Panc1 (cell line): ENCODE data around the gene CUX1.

Experiments
- REST ChIP-seq, 2 experiments: IDR thresholded peaks; 2 replicates each; pipeline ENCODE4 v1.6.1; 2011 to 2012; ENCODE audit warnings: low read depth in 2 of 2, control low read depth in 1 of 2, low read length in 1 of 2, mild to moderate bottlenecking in 1 of 2, moderate library complexity in 1 of 2; ENCODE audit not compliant: insufficient read depth in 1 of 2
- TCF7L2 ChIP-seq: IDR thresholded peaks from 2 replicates; pipeline ENCODE4 v1.6.1; 2011; ENCODE audit warnings: mild to moderate bottlenecking, low read depth, low read length, inconsistent platforms
- TF ChIP-seq, protein P1 (sequence below): fragments of 450-650 bp; IDR thresholded peaks from 2 replicates; pipeline ENCODE4 v1.5.1; 2017; ENCODE audit warnings: mild to moderate bottlenecking

- TF ChIP-seq, protein P1, sequence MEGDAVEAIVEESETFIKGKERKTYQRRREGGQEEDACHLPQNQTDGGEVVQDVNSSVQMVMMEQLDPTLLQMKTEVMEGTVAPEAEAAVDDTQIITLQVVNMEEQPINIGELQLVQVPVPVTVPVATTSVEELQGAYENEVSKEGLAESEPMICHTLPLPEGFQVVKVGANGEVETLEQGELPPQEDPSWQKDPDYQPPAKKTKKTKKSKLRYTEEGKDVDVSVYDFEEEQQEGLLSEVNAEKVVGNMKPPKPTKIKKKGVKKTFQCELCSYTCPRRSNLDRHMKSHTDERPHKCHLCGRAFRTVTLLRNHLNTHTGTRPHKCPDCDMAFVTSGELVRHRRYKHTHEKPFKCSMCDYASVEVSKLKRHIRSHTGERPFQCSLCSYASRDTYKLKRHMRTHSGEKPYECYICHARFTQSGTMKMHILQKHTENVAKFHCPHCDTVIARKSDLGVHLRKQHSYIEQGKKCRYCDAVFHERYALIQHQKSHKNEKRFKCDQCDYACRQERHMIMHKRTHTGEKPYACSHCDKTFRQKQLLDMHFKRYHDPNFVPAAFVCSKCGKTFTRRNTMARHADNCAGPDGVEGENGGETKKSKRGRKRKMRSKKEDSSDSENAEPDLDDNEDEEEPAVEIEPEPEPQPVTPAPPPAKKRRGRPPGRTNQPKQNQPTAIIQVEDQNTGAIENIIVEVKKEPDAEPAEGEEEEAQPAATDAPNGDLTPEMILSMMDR, result no peak
- no peak for TF ChIP-seq TCF7L2
- no peak for TF ChIP-seq REST (IDR thresholded peaks at IDR 0.05; ENCODE audit: insufficient read depth in 1 of 2, low read depth in 2 of 2, low read length in 1 of 2)
These were observed 434.3 kb downstream of the CUX1 start for GRCh38 chr7:102251531-102252365.
